ENCODE results near the gene SLC22A16. TPM values are rescaled to one million over a fixed set of nuclear protein-coding genes. Genes with fewer than 3 reads are reported as not detected.
A peak's percentile ranks its signal among the peaks of the same experiment; 100 is the strongest.
"Not testable (repeated sequence)": the region's sequence is repeated elsewhere in the genome, so short reads cannot be mapped to it uniquely, and the experiment has no call there.

The SLC22A16 gene
- total and polyA plus RNA-seq, 9 donors: 0.12 to 0.35 (median 0.23) TPM; not detected in 1

- no CpG with 5 or more reads among the region's 4 CpGs for WGBS (ENCODE audit: insufficient coverage)
These were observed 38.4 kb upstream of the SLC22A16 start for GRCh38 chr6:110514818-110515217.

DNA sequence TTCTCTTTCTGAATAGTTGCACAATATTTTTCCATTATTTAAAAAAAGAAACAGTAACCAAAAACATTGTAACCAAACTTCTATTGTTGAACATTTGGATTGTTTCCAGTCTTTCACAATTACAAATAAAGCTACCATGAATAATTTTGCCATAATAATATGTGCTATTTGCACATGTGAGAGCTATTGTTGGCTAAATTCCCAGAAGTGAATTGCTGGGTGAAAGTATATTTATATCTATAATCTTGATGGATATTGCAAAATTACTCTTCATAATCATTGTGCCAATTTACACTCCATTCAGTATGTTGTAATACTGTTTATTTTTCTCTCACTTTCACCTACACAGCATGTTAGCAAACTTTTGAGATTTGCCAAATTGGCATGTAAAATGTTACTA lies 36.6 kb upstream of the SLC22A16 start:
- Histone ChIP-seq H3K4me1 (ENCODE audit: control insufficient read depth, insufficient read depth, low read length) (no peaks in the 10 kb centered on the region), H3K27me3 (ENCODE audit: control insufficient read depth, insufficient read depth, low read length) (no peaks in the 10 kb centered on the region), H3K4me3 (ENCODE audit: low read length) (no peak overlapping the region), H3K27ac (ENCODE audit: low read length) (no peak overlapping the region), H3K9me3 (replicated peaks; ENCODE audit: control insufficient read depth, low read depth, low read length) (no peaks in the 10 kb centered on the region), H3K36me3 (ENCODE audit: control insufficient read depth, insufficient read depth, low read length) (no peaks in the 10 kb centered on the region)
- DNase-seq: peak; percentile 33

More at GRCh38 chr6:110514818-110515217, 38.4 kb upstream of the SLC22A16 start:
- Histone ChIP-seq H3K27ac (ENCODE audit: low read length) (no peak overlapping the region), H3K4me3 (ENCODE audit: low read length) (no peak overlapping the region), H3K9me3 (replicated peaks; ENCODE audit: control insufficient read depth, low read depth, low read length) (no peaks in the 10 kb centered on the region), H3K27me3 (ENCODE audit: control insufficient read depth, insufficient read depth, low read length) (no peaks in the 10 kb centered on the region), H3K4me1 (ENCODE audit: control insufficient read depth, insufficient read depth, low read length) (no peaks in the 10 kb centered on the region), H3K36me3 (ENCODE audit: control insufficient read depth, insufficient read depth, low read length) (no peaks in the 10 kb centered on the region)
- no peak for DNase-seq

DNA sequence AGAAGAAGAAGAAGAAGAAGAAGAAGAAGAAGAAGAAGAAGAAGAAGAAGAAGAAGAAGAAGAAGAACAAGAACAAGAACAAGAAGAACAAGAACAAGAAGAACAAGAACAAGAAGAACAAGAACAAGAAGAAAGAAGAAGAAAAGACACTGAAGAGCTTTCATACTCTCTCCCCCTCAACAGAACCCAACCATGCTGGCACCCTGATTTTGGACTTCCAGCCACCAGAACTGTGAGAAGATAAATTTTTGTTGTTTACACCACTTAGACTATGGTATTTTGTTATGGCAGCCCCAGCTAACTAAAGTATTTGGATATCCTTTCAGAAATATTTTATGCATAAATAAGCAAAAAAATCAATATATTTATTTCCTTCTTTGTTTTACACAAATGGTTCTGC lies 36.1 kb upstream of the SLC22A16 start:
- not testable (repeated sequence) for H3K36me3 ChIP-seq (ENCODE audit: control insufficient read depth, insufficient read depth, low read length); H3K9me3 ChIP-seq (replicated peaks; ENCODE audit: control insufficient read depth, low read depth, low read length); DNase-seq; H3K27me3 ChIP-seq (ENCODE audit: control insufficient read depth, insufficient read depth, low read length); H3K27ac ChIP-seq (ENCODE audit: low read length); H3K4me3 ChIP-seq (ENCODE audit: low read length); H3K4me1 ChIP-seq (ENCODE audit: control insufficient read depth, insufficient read depth, low read length)

- DNase-seq: no peak
- no peaks in the 10 kb centered on the region for H3K4me1 ChIP-seq (ENCODE audit: control insufficient read depth, insufficient read depth, low read length)
- H3K27me3 ChIP-seq (ENCODE audit: control insufficient read depth, insufficient read depth, low read length): no peaks in the 10 kb centered on the region
- H3K27ac ChIP-seq (ENCODE audit: low read length): no peak overlapping the region
- H3K4me3 ChIP-seq (ENCODE audit: low read length): no peak overlapping the region
- no peaks in the 10 kb centered on the region for H3K36me3 ChIP-seq (ENCODE audit: control insufficient read depth, insufficient read depth, low read length)
- H3K9me3 ChIP-seq (replicated peaks; ENCODE audit: control insufficient read depth, low read depth, low read length): no peaks in the 10 kb centered on the region
- WGBS (ENCODE audit: insufficient coverage): no CpG with 5 or more reads among the region's 1 CpG
These were observed 35.0 kb upstream of the SLC22A16 start for GRCh38 chr6:110511401-110511800.

DNA sequence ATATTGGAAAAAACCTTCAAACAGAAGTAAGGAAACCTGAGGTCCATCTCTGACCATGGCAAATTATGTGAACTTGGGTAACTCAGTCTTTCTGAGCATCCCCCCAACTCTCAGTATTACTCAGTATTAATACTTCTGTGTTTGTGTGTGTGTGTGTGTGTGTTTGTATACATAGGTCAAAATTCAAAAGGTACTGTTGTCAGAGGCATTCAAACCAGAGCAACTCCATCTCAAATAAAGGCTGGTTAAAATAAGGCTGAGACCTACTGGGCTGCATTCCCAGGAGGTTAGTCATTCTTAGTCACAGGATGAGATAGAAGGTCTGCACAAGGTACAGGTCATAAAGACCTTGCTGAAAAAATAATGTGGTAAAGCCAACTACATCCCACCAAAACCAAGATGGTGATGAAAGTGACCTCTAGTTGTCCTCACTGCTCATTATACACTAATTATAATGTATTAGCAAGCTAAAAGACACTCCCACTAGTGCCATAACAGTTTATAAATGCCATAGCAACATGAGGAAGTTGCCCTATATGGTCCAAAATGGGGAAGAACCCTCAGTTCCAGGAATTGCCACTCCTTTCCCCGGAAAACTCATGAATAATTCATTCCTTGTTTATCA lies 33.3 kb upstream of the SLC22A16 start:
- no peak overlapping the region for H3K27ac ChIP-seq (ENCODE audit: low read length)
- H3K27me3 ChIP-seq (ENCODE audit: control insufficient read depth, insufficient read depth, low read length): no peaks in the 10 kb centered on the region
- no peaks in the 10 kb centered on the region for H3K9me3 ChIP-seq (replicated peaks; ENCODE audit: control insufficient read depth, low read depth, low read length)
- WGBS (ENCODE audit: insufficient coverage): no CpG with 5 or more reads among the region's 1 CpG
- no peak for DNase-seq
- no peaks in the 10 kb centered on the region for H3K36me3 ChIP-seq (ENCODE audit: control insufficient read depth, insufficient read depth, low read length)
- H3K4me1 ChIP-seq (ENCODE audit: control insufficient read depth, insufficient read depth, low read length): no peaks in the 10 kb centered on the region
- no peak overlapping the region for H3K4me3 ChIP-seq (ENCODE audit: low read length)

DNA sequence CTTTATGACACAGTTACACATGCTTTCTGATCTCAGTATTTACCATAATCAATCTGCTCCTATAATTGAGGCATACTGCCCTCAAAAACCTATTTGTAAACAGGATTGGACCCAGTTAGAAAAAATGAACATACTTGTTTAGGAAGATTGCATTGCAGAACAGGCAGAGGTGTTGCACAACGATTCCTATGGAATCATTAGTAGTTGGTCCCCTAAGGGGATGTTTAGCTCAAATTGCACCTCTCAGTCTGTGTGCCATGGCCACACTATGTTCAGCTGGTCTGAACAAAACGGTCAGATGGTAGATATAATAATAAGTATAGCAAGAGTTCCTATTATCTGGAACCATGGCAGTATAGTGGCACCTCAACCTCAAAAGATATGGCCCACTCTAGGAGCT lies 28.5 kb upstream of the SLC22A16 start:
- not testable (repeated sequence) for H3K27me3 ChIP-seq (ENCODE audit: control insufficient read depth, insufficient read depth, low read length); H3K4me1 ChIP-seq (ENCODE audit: control insufficient read depth, insufficient read depth, low read length); H3K9me3 ChIP-seq (replicated peaks; ENCODE audit: control insufficient read depth, low read depth, low read length); H3K4me3 ChIP-seq (ENCODE audit: low read length); H3K27ac ChIP-seq (ENCODE audit: low read length); DNase-seq; H3K36me3 ChIP-seq (ENCODE audit: control insufficient read depth, insufficient read depth, low read length)
- WGBS (ENCODE audit: insufficient coverage): 80% methylated on average over 1 of the region's 2 CpGs

- H3K4me3 ChIP-seq (ENCODE audit: low read length): no peak overlapping the region
- no peaks in the 10 kb centered on the region for H3K36me3 ChIP-seq (ENCODE audit: control insufficient read depth, insufficient read depth, low read length)
- H3K4me1 ChIP-seq (ENCODE audit: control insufficient read depth, insufficient read depth, low read length): peaks cover 3% of the 10 kb centered on the region
- no peaks in the 10 kb centered on the region for H3K27me3 ChIP-seq (ENCODE audit: control insufficient read depth, insufficient read depth, low read length)
- no peaks in the 10 kb centered on the region for H3K9me3 ChIP-seq (replicated peaks; ENCODE audit: control insufficient read depth, low read depth, low read length)
- H3K27ac ChIP-seq (ENCODE audit: low read length): no peak overlapping the region
- no peak for DNase-seq
- WGBS (ENCODE audit: insufficient coverage): 86% methylated on average over 3 of the region's 4 CpGs
These were observed 19.5 kb upstream of the SLC22A16 start for GRCh38 chr6:110495949-110496348.

DNA sequence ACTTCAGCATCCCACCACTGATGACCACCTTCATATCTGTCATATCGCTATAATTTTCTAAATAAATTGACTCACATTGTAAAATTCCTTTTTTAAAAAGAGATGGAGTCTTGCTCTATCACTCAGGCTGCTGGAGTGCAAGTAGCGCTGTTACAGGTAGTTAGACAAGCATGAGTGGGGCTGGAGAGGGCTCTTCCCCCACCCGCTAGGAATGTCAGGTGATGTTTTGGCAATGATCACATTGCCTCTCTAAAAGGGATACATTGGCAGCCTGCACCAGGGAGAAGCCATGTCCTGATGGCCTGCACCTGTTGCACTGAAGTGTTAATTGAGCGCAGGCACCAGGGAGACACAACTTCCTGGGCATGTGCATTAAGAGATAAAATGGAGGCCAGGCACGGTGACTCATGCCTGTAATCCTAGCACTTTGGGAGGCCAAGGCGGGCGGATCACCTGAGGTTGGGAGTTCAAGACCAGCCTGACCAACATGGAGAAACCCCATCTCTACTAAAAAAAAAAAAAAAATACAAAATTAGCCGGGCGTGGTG lies 16.9 kb upstream of the SLC22A16 start:
- Histone ChIP-seq H3K27ac (ENCODE audit: low read length) (no peak overlapping the region), H3K4me1 (ENCODE audit: control insufficient read depth, insufficient read depth, low read length) (peaks cover 3% of the 10 kb centered on the region), H3K4me3 (ENCODE audit: low read length) (no peak overlapping the region), H3K36me3 (ENCODE audit: control insufficient read depth, insufficient read depth, low read length) (no peaks in the 10 kb centered on the region), H3K27me3 (ENCODE audit: control insufficient read depth, insufficient read depth, low read length) (no peaks in the 10 kb centered on the region), H3K9me3 (replicated peaks; ENCODE audit: control insufficient read depth, low read depth, low read length) (no peaks in the 10 kb centered on the region)
- DNase-seq: no peak
- 100% methylated on average over 2 of the region's 9 CpGs for WGBS (ENCODE audit: insufficient coverage)

GRCh38 chr6:110492584-110492983 lies 16.2 kb upstream of the SLC22A16 start:
- WGBS (ENCODE audit: insufficient coverage): 47% methylated on average over 6 of the region's 7 CpGs
- no peak for DNase-seq
- H3K4me3 ChIP-seq (ENCODE audit: low read length): no peak overlapping the region

DNA sequence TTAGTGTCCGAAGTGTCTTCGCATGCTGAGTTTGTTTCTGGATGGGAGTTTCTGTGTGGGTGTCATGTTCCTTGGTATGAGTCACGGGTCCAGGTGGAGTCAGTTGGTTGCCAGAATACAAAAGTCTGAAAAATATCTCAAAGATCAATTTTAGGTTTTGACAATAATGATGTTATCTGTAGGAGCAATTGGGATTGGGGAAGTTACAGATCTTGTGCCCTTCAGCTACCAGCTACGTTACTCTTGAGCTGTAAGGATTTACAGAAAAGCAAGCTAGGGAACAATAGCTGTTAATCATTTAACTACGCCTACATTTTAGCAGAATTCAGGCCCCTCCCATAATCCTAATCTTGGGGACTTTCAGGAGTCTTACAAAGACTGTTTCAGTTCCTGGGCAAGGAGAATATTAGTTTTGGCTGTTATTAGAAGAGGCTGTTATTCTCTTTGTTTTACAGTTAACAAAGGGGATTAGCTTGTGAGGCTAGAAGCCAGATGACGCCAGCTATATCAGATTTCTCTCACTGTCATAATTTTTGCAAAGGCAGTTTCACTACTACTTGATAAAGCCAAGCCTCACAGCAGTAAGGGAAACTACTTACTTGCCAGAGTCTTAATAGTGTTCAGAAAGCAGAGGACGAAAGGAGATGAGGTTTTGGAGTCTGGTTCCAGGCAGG lies 15.4 kb upstream of the SLC22A16 start:
- WGBS (ENCODE audit: insufficient coverage): 33% methylated on average over 3 of the region's 7 CpGs
- H3K9me3 ChIP-seq (replicated peaks; ENCODE audit: control insufficient read depth, low read depth, low read length): no peaks in the 10 kb centered on the region
- H3K27me3 ChIP-seq (ENCODE audit: control insufficient read depth, insufficient read depth, low read length): no peaks in the 10 kb centered on the region
- no peak overlapping the region for H3K27ac ChIP-seq (ENCODE audit: low read length)
- H3K4me1 ChIP-seq (ENCODE audit: control insufficient read depth, insufficient read depth, low read length): peaks cover 3% of the 10 kb centered on the region
- no peak overlapping the region for H3K4me3 ChIP-seq (ENCODE audit: low read length)
- peak; percentile 62 for DNase-seq
- H3K36me3 ChIP-seq (ENCODE audit: control insufficient read depth, insufficient read depth, low read length): no peaks in the 10 kb centered on the region

More at GRCh38 chr6:110492584-110492983, 16.2 kb upstream of the SLC22A16 start:
- H3K4me1 ChIP-seq (ENCODE audit: control insufficient read depth, insufficient read depth, low read length): peaks cover 3% of the 10 kb centered on the region
- H3K27me3 ChIP-seq (ENCODE audit: control insufficient read depth, insufficient read depth, low read length): no peaks in the 10 kb centered on the region
- H3K9me3 ChIP-seq (replicated peaks; ENCODE audit: control insufficient read depth, low read depth, low read length): no peaks in the 10 kb centered on the region
- no peaks in the 10 kb centered on the region for H3K36me3 ChIP-seq (ENCODE audit: control insufficient read depth, insufficient read depth, low read length)
- no peak overlapping the region for H3K27ac ChIP-seq (ENCODE audit: low read length)

Data from muscle of leg (tissue), 11 donors.